Hepatic stellate cell (primary cell): Measurements from ENCODE around the gene EXT2.

Experiments
- DNase-seq: peaks from one replicate; pipeline ENCODE4 v3.0.0; 2011; ENCODE audit warnings: low spot score

Gene EXT2

GRCh38 chr11:44243595-44244343 is 148.3 kb downstream of the EXT2 start:
- no peak for DNase-seq

- DNase-seq: no peak
Observed at GRCh38 chr11:44244639-44245310, 149.3 kb downstream of the EXT2 start.

- DNase-seq: no peak
Observed at GRCh38 chr11:44246726-44247125, 151.2 kb downstream of the EXT2 start.

GRCh38 chr11:44247508-44247907 is 152.0 kb downstream of the EXT2 start:
- DNase-seq: no peak

GRCh38 chr11:44248109-44248508 is 152.6 kb downstream of the EXT2 start:
- DNase-seq: no peak

GRCh38 chr11:44250421-44250820 is 154.9 kb downstream of the EXT2 start:
- no peak for DNase-seq

GRCh38 chr11:44252999-44253602 is 157.6 kb downstream of the EXT2 start:
- no peak for DNase-seq

GRCh38 chr11:44255406-44256071 is 160.1 kb downstream of the EXT2 start:
- DNase-seq: no peak

GRCh38 chr11:44256673-44257291 is 161.3 kb downstream of the EXT2 start:
- DNase-seq: no peak

GRCh38 chr11:44257338-44258189 is 162.1 kb downstream of the EXT2 start:
- DNase-seq: no peak

GRCh38 chr11:44258190-44258489 is 162.7 kb downstream of the EXT2 start:
- no peak for DNase-seq

- DNase-seq: no peak
Observed at GRCh38 chr11:44258839-44259420, 163.5 kb downstream of the EXT2 start.

- no peak for DNase-seq
Observed at GRCh38 chr11:44260081-44260480, 164.6 kb downstream of the EXT2 start.

GRCh38 chr11:44261800-44262591 is 166.5 kb downstream of the EXT2 start:
- DNase-seq: no peak

GRCh38 chr11:44263738-44264437 is 168.4 kb downstream of the EXT2 start:
- DNase-seq: no peak

GRCh38 chr11:44264438-44264749 is 168.9 kb downstream of the EXT2 start:
- DNase-seq: no peak

- DNase-seq: no peak
Observed at GRCh38 chr11:44264761-44265160, 169.3 kb downstream of the EXT2 start.

GRCh38 chr11:44266056-44266780 is 170.7 kb downstream of the EXT2 start:
- DNase-seq: no peak
